Measurements from ENCODE around the gene ZNF526.

Gene ZNF526

GRCh38 chr19:42272535-42272897, 52.4 kb downstream of the ZNF526 start:
- Histone ChIP-seq H3K4me1 (ENCODE audit: insufficient read depth, low read length, poor library complexity, severe bottlenecking) (peaks cover 19% of the 10 kb centered on the region), H4K20me1 (ENCODE audit: insufficient read depth, low read length, poor library complexity, severe bottlenecking) (no peaks in the 10 kb centered on the region)
- TF ChIP-seq CTCF (conservative IDR thresholded peaks at IDR 0.05; ENCODE audit: low read length) (no peak), EZH2phosphoT487 (IDR thresholded peaks at IDR 0.05; ENCODE audit: borderline replicate concordance) (no peak)

GRCh38 chr19:42272989-42273406, 52.9 kb downstream of the ZNF526 start:
- H3K4me2 ChIP-seq (ENCODE audit: low read depth, low read length, poor library complexity, severe bottlenecking) = no peak overlapping the region
- H2AFZ ChIP-seq (ENCODE audit: low read length) = no peak overlapping the region
- H3K36me3 ChIP-seq (ENCODE audit: insufficient read depth, low read length) = 0 out of 2 replicates have a peak, but pooled peaks cover 3% of the 10 kb centered on the region
- H3F3A ChIP-seq (ENCODE audit: low read depth) = no peaks in the 10 kb centered on the region
- H3K4me1 ChIP-seq (ENCODE audit: insufficient read depth, low read length, poor library complexity, severe bottlenecking) = peaks cover 15% of the 10 kb centered on the region
- no peaks in the 10 kb centered on the region for H4K20me1 ChIP-seq (ENCODE audit: insufficient read depth, low read length, poor library complexity, severe bottlenecking)
- peaks cover 37% of the 10 kb centered on the region for H3K79me2 ChIP-seq (ENCODE audit: insufficient read depth, low read length)
- no peaks in the 10 kb centered on the region for H3K27me3 ChIP-seq (ENCODE audit: insufficient read depth, low read length, poor library complexity, severe bottlenecking)
- H3K9me2 ChIP-seq (replicated peaks; ENCODE audit: low read depth, low read length) = no peaks in the 10 kb centered on the region
- H3K4me3 ChIP-seq (ENCODE audit: low read length, poor library complexity, severe bottlenecking) = no peak overlapping the region
- H3K9ac ChIP-seq (ENCODE audit: low read depth, low read length, poor library complexity, severe bottlenecking) = no peak overlapping the region
- no peaks in the 10 kb centered on the region for H3K9me3 ChIP-seq (ENCODE audit: insufficient read depth, low read depth, low read length)
- TF ChIP-seq CTCF (conservative IDR thresholded peaks at IDR 0.05; ENCODE audit: low read length) (no peak), EZH2phosphoT487 (IDR thresholded peaks at IDR 0.05; ENCODE audit: borderline replicate concordance) (no peak)

More at GRCh38 chr19:42272535-42272897, 52.4 kb downstream of the ZNF526 start:
- Histone ChIP-seq H3K9me3 (ENCODE audit: insufficient read depth, low read depth, low read length) (no peaks in the 10 kb centered on the region), H3K36me3 (ENCODE audit: insufficient read depth, low read length) (0 out of 2 replicates have a peak, but pooled peaks cover 3% of the 10 kb centered on the region), H2AFZ (ENCODE audit: low read length) (no peak overlapping the region), H3K9ac (ENCODE audit: low read depth, low read length, poor library complexity, severe bottlenecking) (no peak overlapping the region), H3K27me3 (ENCODE audit: insufficient read depth, low read length, poor library complexity, severe bottlenecking) (no peaks in the 10 kb centered on the region), H3K4me2 (ENCODE audit: low read depth, low read length, poor library complexity, severe bottlenecking) (no peak overlapping the region), H3K4me3 (ENCODE audit: low read length, poor library complexity, severe bottlenecking) (no peak overlapping the region), H3K79me2 (ENCODE audit: insufficient read depth, low read length) (peaks cover 34% of the 10 kb centered on the region), H3F3A (ENCODE audit: low read depth) (no peaks in the 10 kb centered on the region), H3K9me2 (replicated peaks; ENCODE audit: low read depth, low read length) (no peaks in the 10 kb centered on the region)

- Histone ChIP-seq H3K9ac (ENCODE audit: low read depth, low read length, poor library complexity, severe bottlenecking) (no peak overlapping the region), H3K79me2 (ENCODE audit: insufficient read depth, low read length) (peaks cover 39% of the 10 kb centered on the region)
Observed at GRCh38 chr19:42273407-42274064, 53.4 kb downstream of the ZNF526 start.

More at GRCh38 chr19:42273407-42274064, 53.4 kb downstream of the ZNF526 start:
- Histone ChIP-seq H3K4me3 (ENCODE audit: low read length, poor library complexity, severe bottlenecking) (no peak overlapping the region), H3K27me3 (ENCODE audit: insufficient read depth, low read length, poor library complexity, severe bottlenecking) (no peaks in the 10 kb centered on the region), H3K9me2 (replicated peaks; ENCODE audit: low read depth, low read length) (no peaks in the 10 kb centered on the region), H3K9me3 (ENCODE audit: insufficient read depth, low read depth, low read length) (no peaks in the 10 kb centered on the region), H3K4me2 (ENCODE audit: low read depth, low read length, poor library complexity, severe bottlenecking) (no peak overlapping the region), H3F3A (ENCODE audit: low read depth) (no peaks in the 10 kb centered on the region), H3K4me1 (ENCODE audit: insufficient read depth, low read length, poor library complexity, severe bottlenecking) (peaks cover 18% of the 10 kb centered on the region), H4K20me1 (ENCODE audit: insufficient read depth, low read length, poor library complexity, severe bottlenecking) (no peaks in the 10 kb centered on the region), H3K36me3 (ENCODE audit: insufficient read depth, low read length) (0 out of 2 replicates have a peak, but pooled peaks cover 3% of the 10 kb centered on the region), H2AFZ (ENCODE audit: low read length) (no peak overlapping the region)
- TF ChIP-seq EZH2phosphoT487 (IDR thresholded peaks at IDR 0.05; ENCODE audit: borderline replicate concordance) (no peak), CTCF (conservative IDR thresholded peaks at IDR 0.05; ENCODE audit: low read length) (no peak)

All from Loucy (cell line).